Kidney epithelial cell (primary cell): ENCODE measurements around the gene SAMD1. TPM values are rescaled to one million over a fixed set of nuclear protein-coding genes. Genes with fewer than 3 reads are reported as not detected.

ENCODE experiments used
- DNase-seq: peaks from one replicate; pipeline ENCODE4 v3.0.0-alpha.2; 2010; ENCODE audit warnings: low read depth
- H3K27me3 ChIP-seq: 2 replicates; pipeline ENCODE4 v1.6.0; 2011; ENCODE audit warnings: low read length; ENCODE audit not compliant: control insufficient read depth, insufficient read depth
- H3K36me3 ChIP-seq: 2 replicates; pipeline ENCODE4 v1.5.1; 2011; ENCODE audit warnings: low read length; ENCODE audit not compliant: control insufficient read depth, insufficient read depth
- H3K4me3 ChIP-seq: 2 replicates; pipeline ENCODE4 v1.5.1; 2011; ENCODE audit warnings: low read depth, mild to moderate bottlenecking, control low read depth, low read length
- total RNA-seq: library from RNA; depleted of rRNA; stranded (reverse); fragments of >200 nt; gene quantifications from 2 replicates; pipeline ENCODE4 v1.2.3, GENCODE V29; 2015
- TF ChIP-seq, protein P1 (sequence below): IDR thresholded peaks from 2 replicates; pipeline ENCODE4 v1.5.1; 2011; ENCODE audit warnings: mild to moderate bottlenecking, moderate library complexity, low read length, control low read depth, inconsistent platforms; ENCODE audit not compliant: insufficient read depth, poor library complexity, severe bottlenecking

Gene SAMD1
- total RNA-seq, 1 donor from 2014 or later = 21.8 TPM

- DNase-seq = no peak
- Histone ChIP-seq H3K4me3 (peak overlapping the region; percentile 82), H3K27me3 (no peaks in the 10 kb centered on the region), H3K36me3 (peaks cover under 1% of the 10 kb centered on the region)
- TF ChIP-seq, protein P1, sequence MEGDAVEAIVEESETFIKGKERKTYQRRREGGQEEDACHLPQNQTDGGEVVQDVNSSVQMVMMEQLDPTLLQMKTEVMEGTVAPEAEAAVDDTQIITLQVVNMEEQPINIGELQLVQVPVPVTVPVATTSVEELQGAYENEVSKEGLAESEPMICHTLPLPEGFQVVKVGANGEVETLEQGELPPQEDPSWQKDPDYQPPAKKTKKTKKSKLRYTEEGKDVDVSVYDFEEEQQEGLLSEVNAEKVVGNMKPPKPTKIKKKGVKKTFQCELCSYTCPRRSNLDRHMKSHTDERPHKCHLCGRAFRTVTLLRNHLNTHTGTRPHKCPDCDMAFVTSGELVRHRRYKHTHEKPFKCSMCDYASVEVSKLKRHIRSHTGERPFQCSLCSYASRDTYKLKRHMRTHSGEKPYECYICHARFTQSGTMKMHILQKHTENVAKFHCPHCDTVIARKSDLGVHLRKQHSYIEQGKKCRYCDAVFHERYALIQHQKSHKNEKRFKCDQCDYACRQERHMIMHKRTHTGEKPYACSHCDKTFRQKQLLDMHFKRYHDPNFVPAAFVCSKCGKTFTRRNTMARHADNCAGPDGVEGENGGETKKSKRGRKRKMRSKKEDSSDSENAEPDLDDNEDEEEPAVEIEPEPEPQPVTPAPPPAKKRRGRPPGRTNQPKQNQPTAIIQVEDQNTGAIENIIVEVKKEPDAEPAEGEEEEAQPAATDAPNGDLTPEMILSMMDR = no peak
These were observed 26.0 kb upstream of the SAMD1 start for GRCh38 chr19:14116525-14116917.

GRCh38 chr19:14115756-14116155, 25.2 kb upstream of the SAMD1 start:
- DNase-seq = no peak
- TF ChIP-seq, protein P1 = no peak

GRCh38 chr19:14114854-14115253, 24.3 kb upstream of the SAMD1 start:
- no peak for DNase-seq
- TF ChIP-seq, protein P1 = peak; percentile 54
- no peaks in the 10 kb centered on the region for H3K27me3 ChIP-seq
- no peak overlapping the region for H3K4me3 ChIP-seq
- no peaks in the 10 kb centered on the region for H3K36me3 ChIP-seq

More at GRCh38 chr19:14115756-14116155, 25.2 kb upstream of the SAMD1 start:
- Histone ChIP-seq H3K4me3 (no peak overlapping the region), H3K27me3 (no peaks in the 10 kb centered on the region), H3K36me3 (no peaks in the 10 kb centered on the region)

- no peak for DNase-seq
- Histone ChIP-seq H3K27me3 (no peaks in the 10 kb centered on the region), H3K36me3 (no peaks in the 10 kb centered on the region), H3K4me3 (no peak overlapping the region)
- TF ChIP-seq, protein P1 = no peak
These were observed 23.9 kb upstream of the SAMD1 start for GRCh38 chr19:14114439-14114838.

GRCh38 chr19:14113762-14114414, 23.3 kb upstream of the SAMD1 start:
- H3K27me3 ChIP-seq = no peaks in the 10 kb centered on the region
- no peaks in the 10 kb centered on the region for H3K36me3 ChIP-seq
- no peak overlapping the region for H3K4me3 ChIP-seq
- TF ChIP-seq, protein P1 = peak; percentile 30
- no peak for DNase-seq

DNA sequence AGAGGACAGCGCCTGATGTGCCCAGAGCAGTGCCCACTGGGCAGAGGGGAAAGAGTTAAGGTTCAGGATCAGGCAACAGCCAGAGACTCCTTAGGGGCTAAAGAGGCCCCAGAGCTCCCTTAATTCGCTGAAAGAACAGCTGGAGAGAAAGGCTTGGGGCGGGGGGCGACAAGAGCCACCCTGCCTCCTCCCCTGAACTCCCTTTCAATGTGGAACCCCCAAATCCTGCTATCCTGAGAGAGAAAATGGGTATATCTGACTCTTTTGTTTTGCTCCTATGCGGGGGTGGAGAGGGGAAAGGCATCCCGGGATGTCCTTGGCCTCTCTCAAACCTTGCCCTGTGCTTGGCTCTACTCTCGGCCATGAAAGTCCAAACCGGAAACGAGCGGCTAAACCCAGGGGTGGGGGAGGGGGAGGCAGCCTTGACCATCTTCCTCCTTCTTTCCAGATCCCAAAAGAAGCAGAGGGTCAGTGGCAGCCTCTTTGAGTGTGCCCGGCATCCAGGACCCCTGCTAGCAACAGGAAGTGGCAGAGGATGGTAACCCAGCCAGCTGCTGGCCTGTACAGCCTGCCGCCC, 22.3 kb upstream of the SAMD1 start:
- H3K4me3 ChIP-seq = no peak overlapping the region
- TF ChIP-seq, protein P1 = no peak
- H3K27me3 ChIP-seq = no peaks in the 10 kb centered on the region
- no peak for DNase-seq
- no peaks in the 10 kb centered on the region for H3K36me3 ChIP-seq
